IPS-NIHi7 (cell line): ENCODE data around the gene SLC7A5.
"Not testable (repeated sequence)": the region's sequence is repeated elsewhere in the genome, so short reads cannot be mapped to it uniquely, and the experiment has no call there.

Experiments used
- DNase-seq: peaks from one replicate; pipeline ENCODE4 v3.0.0; 2012; ENCODE audit warnings: mixed read lengths; ENCODE audit errors: extremely low spot score

The SLC7A5 gene

GRCh38 chr16:87834005-87834667 is 35.2 kb downstream of the SLC7A5 start:
- DNase-seq, result no peak

GRCh38 chr16:87833548-87833947 is 35.8 kb downstream of the SLC7A5 start:
- no peak for DNase-seq

- DNase-seq, result no peak
Measured at GRCh38 chr16:87832741-87833502, 36.4 kb downstream of the SLC7A5 start.

- DNase-seq, result no peak
Measured at GRCh38 chr16:87832137-87832527, 37.2 kb downstream of the SLC7A5 start.

GRCh38 chr16:87831421-87832136 is 37.7 kb downstream of the SLC7A5 start:
- DNase-seq, result no peak

GRCh38 chr16:87830673-87831420 is 38.5 kb downstream of the SLC7A5 start:
- DNase-seq, result no peak

- no peak for DNase-seq
Measured at GRCh38 chr16:87829988-87830672, 39.2 kb downstream of the SLC7A5 start.

- no peak for DNase-seq
Measured at GRCh38 chr16:87829622-87829980, 39.7 kb downstream of the SLC7A5 start.

- no peak for DNase-seq
Measured at GRCh38 chr16:87828907-87829621, 40.2 kb downstream of the SLC7A5 start.

- DNase-seq, result no peak
Measured at GRCh38 chr16:87828071-87828906, 41.0 kb downstream of the SLC7A5 start.

GRCh38 chr16:87827588-87827915 is 41.8 kb downstream of the SLC7A5 start:
- not testable (repeated sequence) for DNase-seq

GRCh38 chr16:87826798-87827587 is 42.3 kb downstream of the SLC7A5 start:
- DNase-seq, result no peak

- not testable (repeated sequence) for DNase-seq
Measured at GRCh38 chr16:87826407-87826797, 42.9 kb downstream of the SLC7A5 start.

GRCh38 chr16:87825842-87826120 is 43.5 kb downstream of the SLC7A5 start:
- not testable (repeated sequence) for DNase-seq

GRCh38 chr16:87824991-87825841 is 44.1 kb downstream of the SLC7A5 start:
- no peak for DNase-seq

- no peak for DNase-seq
Measured at GRCh38 chr16:87824016-87824990, 45.0 kb downstream of the SLC7A5 start.

GRCh38 chr16:87823181-87823929 is 46.0 kb downstream of the SLC7A5 start:
- no peak for DNase-seq
